NCI-H748 treated with DMSO at 0.1 percent for 48 hours (cell line): Measurements from ENCODE around the gene HGD.
"Not testable (repeated sequence)": the region's sequence is repeated elsewhere in the genome, so short reads cannot be mapped to it uniquely, and the experiment has no call there.

ENCODE experiments used
- DNase-seq: peaks from one replicate; lab custom pipeline; 2025; lab: John Stamatoyannopoulos, UW

HGD gene

DNA sequence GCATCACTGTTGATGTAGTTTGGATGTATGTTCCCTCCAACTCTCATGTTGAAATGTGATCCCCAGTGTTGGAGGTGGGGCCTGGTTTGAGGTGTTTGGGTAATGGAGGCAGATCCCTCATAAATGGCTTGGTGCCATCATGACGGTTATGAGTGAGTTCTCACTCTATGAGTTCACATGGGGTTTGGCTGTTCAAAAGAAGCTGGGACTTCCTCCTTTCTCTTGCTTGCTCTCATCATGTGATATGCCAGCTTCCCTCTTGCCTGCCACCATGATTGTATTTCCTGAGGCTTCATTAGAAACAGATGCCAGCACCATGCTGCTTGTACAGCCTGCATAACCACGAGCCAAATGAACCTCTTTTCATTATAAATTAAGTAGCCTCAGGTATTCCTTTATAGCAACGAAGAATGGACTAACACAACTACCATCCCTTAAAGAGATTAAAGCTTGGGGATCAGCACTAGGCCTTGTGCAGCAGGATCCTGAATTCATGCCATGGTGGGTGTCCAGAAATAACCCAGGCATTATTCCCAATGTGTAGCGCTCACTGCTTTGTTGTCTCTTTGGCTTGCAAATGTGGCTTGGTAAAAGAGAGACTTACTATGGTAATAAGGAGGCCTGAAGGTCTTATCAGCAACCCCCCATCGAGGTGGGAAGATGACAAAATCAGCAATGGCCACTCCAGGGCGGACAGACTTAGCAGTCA lies 44.0 kb downstream of the HGD start:
- DNase-seq, result no peak

DNA sequence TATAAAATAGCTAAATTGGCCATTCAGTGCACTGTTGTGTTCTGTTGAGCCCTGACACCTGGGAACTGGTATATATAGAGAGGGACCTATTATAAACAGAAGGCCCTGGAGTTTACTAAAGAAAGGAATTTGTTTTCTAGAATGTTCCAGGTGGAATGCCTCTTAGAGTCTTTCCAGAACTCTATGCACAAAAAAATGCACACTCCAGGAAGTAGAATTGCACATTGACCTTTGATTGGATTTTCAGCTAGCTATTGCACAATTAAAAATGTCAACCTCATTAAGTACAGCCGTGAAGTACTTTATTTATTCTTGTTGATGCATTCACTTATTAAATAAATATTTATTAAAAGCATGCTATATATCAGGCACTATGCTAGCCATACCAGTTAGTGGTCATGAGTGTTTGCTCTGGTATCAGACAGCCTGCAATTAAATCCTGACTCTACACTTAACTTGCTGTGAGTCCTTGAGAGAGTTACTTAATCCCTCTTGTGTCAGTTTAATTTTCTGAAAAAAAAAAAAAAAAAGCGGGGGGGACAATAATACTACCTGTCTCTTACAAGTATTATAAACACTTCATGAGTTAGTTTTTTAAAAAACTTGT lies 45.1 kb downstream of the HGD start:
- no peak for DNase-seq

DNA sequence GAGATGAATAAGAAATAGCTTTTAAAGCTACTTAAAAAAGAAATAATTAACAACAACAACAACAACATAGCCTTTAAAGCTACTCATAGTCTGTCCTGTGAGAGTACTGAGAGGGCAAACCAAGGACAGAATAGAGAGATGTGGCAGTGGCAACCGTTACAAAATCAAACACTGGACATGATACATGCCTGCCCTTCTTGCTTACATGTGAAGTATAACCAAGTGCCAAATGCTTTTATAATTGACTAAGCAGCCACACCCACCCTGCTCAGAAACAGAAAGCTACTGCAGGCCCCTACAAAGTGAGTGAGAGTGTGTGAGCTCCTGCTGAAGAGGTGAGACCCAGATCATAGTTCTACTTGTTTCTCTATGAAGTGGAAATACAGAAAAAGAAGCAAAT lies 47.5 kb downstream of the HGD start:
- no peak for DNase-seq

DNA sequence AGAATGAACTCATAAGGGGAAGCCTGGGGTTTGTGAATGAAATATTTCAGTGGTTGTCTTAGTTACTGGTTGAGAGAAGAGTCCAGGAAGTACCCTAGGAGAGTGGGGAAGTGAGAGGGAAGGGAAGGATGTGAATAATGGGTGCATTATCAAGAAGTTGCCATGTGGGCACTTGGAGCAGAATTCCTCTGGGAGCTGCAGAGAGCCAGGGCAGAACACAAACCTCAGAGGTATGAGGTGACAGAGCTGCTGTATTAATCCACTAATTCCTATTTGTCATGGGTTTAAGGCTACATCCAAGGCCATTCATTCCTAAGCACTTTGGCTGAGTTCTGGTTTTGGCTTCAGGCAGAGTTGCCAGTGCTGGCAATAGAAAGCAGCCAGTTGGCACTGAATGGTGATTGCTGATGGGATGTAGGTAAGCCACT lies 56.9 kb downstream of the HGD start:
- DNase-seq, result no peak

DNA sequence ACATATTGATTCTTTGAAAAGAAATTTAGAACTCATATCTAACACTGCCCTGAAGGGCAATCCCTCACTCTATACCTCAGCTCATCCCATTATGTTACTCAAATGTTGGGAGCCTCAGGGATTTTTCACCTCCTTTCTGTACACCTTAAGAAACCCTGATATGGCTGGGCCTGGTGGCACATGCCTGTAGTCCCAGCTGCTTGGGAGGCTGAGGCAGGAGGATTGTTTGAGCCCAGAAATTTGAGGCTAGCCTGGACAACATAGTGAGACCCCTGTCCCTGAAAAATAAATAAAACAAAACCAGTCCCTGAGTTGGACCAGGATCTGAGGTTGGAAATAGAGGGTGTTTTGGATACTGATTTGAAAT lies 58.3 kb downstream of the HGD start:
- no peak for DNase-seq

DNA sequence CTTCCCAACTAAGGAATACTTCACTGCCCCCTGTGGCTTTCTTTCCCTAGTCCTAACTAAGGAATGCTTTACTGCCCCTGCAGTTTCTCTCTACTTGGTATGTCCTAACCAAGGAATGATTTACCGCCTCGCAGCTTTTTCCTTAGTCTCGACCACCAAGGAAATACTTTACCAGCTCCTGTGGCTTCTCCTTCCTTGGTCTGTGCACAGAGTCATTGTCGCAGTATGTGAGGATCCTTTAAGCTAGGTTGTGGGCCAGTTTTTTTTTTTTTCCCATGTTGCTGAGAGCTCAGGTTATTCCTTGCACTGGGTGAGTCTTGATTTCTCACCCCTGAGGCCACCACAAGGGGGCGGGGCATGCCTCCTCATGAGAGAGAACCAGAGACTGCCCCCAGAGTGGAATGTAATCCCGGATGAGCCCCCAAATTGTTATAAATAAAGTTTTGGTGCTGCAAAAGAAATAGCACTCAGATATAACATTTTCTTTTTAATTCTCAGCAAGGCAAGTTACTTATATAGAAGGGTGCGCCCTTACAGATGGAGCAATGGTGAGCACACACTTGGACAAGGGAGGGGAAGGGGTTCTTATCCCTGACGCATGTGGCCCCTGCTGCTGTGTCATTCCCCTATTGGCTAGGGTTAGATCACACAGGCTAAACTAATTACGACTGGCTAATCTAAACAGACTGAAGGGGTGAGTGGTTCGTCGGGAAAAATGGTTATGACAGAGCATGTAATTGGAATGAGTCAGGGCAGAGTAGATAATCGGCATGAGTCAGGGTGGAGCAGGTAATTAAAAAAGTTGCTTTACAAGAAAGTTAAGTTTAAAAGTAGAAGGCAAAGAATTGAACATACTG lies 58.9 kb downstream of the HGD start:
- no peak for DNase-seq

DNA sequence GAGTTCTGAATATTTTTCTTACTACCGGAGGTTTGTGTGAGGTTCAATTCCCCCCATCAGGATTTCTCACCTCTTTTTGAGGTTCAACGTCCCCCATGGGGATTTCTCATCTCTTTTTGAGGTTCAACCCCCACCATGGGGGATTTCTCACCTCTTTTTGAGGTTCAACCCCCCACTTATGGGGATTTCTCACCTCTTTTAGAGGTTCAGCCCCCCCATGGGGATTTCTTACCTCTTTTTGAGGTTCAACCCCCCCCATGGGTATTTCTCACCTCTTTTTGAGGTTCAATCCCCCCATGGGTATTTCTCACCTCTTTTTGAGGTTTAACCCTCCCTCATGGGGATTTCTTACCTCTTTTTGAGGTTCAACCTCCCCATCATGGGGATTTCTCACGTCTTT lies 59.6 kb downstream of the HGD start:
- DNase-seq, result no peak

DNA sequence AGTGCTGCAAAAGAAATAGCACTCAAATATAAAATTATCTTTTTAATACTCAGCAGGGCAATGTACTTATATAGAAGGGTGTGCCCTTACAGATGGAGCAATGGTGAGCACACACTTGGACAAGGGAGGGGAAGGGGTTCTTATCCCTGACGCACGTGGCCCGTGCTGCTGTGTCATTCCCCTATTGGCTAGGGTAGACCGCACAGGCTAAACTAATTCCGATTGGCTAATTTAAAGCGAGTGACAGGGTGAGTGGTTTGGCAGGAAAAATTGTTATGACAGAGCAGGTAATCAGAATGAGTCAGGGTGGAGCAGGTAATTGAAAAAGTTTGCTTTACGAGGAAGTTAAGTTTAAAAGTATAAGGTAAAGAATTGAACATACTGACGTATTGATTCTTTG lies 65.3 kb downstream of the HGD start:
- DNase-seq, result not testable (repeated sequence)

DNA sequence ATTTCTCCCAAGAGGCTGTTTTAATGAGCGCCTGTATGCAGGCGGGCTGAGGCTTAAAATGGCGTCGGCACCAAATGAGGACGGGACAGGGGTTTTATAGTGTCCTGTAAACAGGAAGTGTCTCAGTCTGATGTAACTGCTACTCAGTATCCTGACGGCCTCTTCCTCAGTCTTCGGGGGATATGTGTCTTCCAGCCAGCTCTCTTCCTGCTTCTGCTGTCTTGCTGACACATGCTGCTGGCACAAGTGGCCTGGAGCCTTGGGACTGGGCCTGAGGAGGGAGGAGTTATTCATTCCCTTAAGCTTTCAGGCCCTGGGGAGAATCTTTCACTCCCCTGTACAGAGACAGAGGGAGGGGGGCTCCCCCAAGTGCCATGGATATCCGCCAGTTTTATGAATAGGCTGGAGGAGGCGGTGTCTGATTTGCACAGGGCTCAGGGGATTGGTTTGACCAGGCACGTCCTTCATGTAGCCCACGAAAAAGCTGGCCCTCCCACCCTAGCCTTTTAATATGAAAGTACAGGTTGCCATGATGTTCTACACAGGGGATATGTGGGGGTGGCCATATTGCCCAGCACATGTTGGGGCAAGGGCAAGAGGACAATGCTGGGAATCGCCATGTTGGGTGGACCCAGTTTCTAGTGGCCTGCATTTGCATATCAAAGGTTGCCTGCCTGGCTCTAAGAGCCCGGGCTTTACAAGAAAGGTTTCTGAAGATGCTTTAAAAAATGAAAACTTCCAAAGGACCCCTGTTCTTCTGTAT lies 66.0 kb downstream of the HGD start:
- no peak for DNase-seq

DNA sequence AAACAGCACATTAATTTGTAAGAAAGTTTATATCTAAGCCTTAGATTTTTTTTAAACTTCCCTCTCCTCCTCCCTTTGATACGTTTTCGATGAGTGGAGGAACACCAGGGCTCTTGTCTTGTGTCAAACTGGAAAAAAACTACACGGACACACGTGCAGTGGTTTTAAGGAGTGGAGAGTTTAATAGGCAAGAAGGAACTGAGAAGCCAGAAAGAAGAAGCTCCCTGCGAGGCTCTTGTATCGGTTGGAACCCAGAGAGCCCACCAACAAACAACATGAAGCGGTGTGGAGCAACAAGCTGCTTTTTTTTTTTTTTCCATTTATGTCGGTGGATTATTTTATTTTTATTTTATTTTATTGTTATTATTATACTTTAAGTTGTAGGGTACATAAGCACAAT lies 67.3 kb downstream of the HGD start:
- no peak for DNase-seq

DNA sequence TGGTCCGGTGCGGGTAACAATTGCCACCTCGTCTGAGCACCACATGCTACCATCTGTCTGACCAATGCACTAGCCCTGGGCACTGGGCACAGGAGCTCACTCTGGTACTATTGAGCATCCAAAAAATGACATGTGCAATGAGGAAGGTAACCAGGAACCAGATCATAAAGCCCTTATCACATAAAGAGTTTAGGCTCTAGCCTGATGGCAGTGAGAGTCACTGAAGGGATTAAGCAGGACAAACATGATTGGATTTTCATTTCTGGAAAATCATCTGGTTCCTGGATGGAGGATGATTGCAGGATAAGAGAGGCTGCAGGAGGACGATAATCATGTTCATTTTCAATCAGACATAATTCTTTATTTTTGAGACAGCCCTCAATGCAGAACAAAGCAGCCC lies 73.5 kb downstream of the HGD start:
- DNase-seq, result no peak

DNA sequence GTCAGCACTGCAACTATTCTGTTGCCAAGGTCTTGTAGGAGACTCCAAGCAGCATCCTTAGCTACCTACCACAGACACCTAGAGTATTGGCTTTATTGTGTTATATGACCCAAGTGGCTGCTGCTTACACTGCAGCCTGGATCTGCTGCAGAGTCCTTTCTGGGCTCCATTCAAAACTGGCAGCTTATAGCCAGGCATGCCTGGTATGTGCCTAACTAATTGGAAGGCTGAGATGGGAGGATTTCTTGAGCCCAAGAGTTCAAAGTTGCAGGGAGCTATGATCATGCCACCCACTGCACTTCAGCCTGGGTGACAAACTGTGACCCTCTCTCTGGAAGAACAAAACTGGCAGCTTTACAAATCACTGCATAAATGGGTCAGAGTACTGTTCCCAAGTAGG lies 77.3 kb downstream of the HGD start:
- DNase-seq, result no peak

DNA sequence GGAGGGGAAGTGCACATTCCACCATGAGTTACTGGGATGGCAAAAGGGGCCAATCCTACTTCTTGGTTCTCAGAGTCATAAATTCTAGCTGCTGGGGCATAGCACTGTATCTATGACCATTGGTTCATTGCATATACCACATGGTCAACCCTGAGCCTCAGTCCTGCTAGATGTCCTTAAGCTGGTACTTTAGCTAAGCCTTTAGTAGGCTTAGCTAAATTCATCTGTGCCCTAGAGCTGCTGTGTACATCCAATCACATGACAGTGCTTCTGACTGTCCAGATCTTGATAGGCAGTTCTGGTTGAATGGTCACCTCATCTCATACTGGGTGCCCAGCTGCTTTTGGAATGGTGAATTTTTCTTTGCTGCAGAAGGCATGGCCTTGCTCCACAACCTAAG lies 77.7 kb downstream of the HGD start:
- no peak for DNase-seq

DNA sequence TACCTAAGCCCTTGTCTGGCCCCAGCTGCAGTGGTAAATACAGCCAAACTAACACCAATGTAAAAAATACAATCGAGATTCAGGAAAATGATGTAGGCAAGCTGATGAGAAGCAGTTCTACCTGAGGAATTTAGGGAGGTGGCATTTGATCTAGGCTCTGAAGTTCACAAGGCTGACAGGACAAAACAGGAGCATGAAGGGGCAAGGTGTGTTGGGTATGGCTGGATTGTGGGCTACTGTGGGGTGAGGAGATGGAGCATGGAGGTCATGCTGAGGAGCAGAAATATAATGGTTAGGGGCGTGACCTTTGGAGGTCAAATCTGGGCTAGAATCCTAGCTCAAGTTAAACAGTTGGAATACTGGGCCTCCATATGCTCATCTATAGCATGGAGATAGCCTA lies 79.4 kb downstream of the HGD start:
- DNase-seq, result no peak

DNA sequence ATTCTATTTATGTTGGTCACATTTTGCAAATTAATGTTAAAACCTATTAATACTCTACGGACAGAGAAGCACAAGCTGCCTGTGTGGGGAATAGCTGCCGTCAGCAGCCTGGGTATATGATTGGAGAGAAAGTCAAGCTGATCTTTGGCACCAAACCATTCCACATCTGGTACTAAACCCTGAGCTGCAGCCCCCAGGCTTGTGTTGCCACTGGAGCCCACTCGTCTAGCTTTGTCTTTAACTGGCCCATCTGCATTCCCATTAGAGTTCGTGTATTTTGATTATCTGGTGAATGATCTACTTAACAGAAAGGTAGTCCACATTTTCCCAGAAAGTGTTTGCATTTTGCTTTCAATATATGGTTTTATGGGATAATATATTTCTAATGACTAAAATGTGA lies 80.5 kb downstream of the HGD start:
- no peak for DNase-seq

DNA sequence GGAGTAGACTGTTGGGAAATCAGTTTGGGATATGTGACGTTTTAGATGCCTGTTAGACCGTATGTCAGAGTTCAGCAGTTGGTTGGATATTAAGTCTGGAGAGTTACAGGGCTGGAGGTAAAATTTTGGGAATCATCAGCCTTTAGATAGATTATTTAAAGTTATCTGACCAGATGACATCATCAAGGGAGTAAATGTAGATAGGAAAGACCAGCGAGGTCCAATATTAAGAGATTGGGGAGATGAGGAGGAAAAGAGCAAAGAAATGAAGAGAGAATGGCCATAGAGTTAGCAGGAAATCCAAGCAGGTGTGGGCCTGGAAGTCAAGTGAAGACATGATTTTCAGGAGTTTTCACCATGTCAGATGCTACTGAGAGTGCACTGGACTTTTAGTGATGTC lies 82.8 kb downstream of the HGD start:
- DNase-seq, result no peak

DNA sequence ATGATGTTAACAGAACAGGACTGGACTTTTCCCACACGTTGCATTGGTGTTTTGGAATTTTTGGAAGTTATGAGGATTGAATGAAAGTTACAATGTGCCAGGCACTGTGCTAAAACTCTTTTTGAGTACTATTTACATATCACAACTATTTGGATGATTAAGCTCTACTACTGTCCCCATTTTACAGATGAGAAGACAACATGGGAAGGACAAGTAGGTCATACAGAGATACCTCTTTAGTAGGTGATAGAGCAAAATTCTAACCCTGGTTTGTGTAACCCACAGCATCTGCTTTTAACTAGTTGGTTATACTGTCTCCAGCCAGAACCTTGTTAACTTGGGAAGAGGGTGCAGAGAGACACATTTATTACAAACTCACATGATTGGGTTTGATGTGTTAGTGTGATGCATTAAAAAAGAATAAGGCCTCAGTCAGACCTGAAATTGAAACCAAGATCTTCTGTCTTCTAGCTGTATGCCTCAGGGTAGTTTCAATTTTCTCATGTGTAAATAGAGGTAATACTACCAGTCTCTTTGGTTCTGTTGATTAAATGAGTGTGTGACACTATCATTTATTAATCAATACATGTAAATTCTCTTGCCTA lies 84.5 kb downstream of the HGD start:
- DNase-seq, result no peak

DNA sequence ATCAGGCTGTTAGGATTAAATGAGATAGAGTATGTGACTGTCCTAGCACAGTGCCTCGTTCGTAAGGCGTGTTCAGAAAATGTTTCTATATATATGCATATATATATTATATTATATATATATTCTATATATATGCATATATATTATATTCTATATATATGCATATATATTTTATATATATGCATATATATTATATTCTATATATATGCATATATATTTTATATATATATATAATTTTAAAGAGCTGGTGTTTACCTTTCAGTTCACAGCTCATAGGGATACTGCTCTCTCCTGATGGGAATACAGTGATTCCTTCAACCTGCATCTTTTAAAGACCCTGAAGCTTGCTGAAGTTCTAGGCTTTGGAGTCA lies 85.2 kb downstream of the HGD start:
- no peak for DNase-seq

DNA sequence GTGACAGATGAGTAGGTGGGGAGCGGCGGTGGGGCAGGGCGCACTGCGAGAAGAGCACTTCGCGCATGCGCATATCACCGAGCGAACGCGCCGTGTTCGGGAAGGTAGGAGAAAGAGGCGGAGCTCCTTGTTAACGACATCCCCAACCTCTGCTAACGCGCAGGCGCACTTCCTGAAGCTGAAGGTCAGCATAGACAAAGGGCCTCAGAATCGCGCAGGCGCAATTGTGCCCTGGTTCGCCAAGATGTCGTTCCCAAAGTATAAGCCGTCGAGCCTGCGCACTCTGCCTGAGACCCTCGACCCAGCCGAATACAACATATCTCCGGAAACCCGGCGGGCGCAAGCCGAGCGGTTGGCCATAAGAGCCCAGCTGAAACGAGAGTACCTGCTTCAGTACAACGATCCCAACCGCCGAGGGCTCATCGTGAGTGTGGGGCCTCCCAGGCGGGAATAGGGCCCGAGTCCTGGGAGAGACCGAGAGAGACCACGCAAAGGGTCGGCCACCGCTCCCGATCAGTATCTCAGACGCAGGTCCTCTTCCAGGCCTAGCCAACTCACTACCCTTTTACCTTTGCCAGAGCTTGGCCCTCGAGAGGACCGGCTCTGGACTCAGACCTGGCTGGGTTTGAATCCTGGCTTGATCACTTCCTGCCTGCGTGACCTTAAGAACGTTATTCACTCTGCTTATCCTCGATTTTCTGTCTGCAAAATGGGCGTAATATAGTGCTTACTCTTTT lies 85.8 kb downstream of the HGD start, which contains the start of gene NDUFB4:
TSS of gene NDUFB4 (plus strand) at position 221 of the 737 bp plus-strand sequence. CDS start at position 245, 24 bp downstream.
- peak; percentile 90 for DNase-seq

DNA sequence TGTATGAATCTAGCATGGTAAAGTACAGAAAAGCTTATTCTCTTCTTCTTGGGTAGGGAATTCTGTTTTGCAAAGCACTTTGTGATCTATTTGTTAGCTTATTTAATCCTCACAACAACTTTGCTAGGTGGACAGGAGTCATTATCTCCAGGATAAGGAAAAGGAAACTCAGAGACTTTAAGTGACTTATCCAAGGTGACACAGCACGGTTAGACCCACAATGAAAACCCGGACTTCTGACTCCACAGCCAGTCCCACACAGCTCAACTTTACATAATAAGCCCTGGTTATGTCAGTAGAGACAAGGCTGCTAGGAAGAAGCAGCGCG lies 86.3 kb downstream of the HGD start:
- no peak for DNase-seq

DNA sequence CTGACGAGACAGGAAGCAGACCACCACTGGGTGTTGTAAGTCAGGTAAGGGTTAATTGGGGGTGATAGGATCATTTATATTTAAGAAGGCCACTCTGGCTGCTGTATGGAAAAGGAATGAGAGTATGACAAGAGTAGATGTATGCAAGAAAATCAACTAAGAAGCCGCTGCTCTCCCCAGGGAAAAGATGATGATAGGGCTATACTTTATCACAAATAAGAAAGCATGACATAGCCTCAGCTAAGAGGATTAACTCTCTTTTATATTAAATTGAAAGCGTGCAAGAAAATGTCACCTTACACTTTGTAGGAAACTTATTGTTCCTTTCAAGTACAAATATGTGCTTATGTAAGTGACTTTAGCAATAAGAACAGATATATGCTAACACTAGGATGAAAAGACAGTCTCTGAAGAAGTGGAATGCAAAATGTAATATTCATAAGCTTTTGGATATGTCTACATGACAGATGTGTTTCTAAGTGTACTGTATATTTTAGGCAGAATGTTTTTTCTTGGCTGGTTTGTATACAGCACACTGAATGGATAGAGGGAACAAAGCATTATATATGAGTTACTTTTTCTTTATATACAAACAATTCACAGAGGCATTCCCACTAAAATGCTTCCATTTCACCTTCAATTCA lies 94.6 kb downstream of the HGD start:
- DNase-seq, result no peak
